Stimulated activated CD4-positive, alpha-beta T cell treated with anti-CD3 and anti-CD28 coated beads, Interleukin-12 subunit alpha, Interleukin-12 subunit beta, amount 100 ng/mL, for 4 hours (primary cell): Measurements from ENCODE around the gene ODC1.

Experiments used
- DNase-seq: peaks from one replicate; pipeline ENCODE4 v3.0.0-alpha.2; 2020

ODC1 gene

GRCh38 chr2:10397878-10398277 lies 50.2 kb downstream of the ODC1 start:
- no peak for DNase-seq

GRCh38 chr2:10397297-10397875 lies 50.7 kb downstream of the ODC1 start:
- DNase-seq, result no peak

DNA sequence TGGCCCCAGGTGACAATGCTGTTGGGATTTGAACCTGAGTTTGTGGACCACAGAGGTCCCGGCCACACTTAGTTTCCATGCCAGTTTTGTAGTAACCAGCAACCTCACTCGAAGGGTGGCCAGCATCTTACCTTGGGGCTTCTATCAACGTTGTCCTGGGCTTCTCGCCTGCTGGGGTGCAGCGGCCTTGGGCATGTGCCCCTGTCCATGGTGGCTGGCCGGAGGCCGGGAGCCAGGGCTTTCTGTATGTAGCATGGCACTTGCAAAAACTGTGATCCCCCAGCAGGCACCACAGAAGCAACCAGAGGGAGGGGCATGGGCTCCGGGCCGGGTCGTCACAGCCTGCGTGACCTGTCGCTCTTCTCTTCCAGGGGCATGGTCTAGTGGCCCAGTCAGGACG lies 51.7 kb downstream of the ODC1 start:
- DNase-seq, result no peak

- DNase-seq, result no peak
Measured at GRCh38 chr2:10395893-10396292, 52.2 kb downstream of the ODC1 start.

GRCh38 chr2:10393640-10393982 lies 54.5 kb downstream of the ODC1 start:
- DNase-seq, result no peak

GRCh38 chr2:10392951-10393639 lies 55.0 kb downstream of the ODC1 start:
- no peak for DNase-seq

DNA sequence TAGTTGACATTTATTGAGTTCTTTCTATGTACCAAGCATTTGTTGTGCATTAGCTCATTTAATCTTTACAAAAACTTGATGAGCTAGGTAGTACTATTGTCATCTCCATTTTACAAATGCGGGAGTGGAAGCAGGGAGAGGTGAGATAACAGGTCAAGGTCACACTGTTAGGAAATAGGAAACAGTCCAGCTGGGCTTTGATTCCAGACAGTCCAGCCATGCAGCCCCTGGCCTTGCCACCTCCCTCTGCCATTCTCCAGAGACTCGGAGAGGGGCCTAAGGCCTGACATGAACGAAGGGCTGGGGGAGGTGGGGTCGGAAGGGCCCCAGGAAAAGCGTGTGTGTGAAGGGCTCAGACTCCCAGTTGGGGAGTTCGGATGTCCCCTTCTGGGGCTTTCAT lies 55.6 kb downstream of the ODC1 start:
- DNase-seq, result no peak

DNA sequence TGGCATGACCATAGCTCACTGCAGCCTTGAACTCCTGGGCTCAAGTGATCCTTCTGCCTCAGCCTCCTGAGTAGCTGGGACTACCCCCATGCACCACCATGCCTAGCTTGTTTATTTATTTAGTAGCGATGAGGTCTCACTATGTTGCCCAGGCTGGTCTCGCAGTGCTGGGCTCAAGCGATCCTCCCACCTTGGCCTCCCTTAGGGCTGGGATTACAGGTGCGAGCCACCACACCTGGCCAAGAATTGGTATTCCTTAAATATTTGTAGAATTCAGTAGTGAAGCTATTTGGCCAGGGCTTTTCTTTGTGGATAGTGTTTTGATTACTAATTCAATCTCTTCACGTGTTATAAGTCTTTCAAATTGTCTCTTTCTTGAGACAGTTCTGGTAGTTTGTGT lies 56.0 kb downstream of the ODC1 start:
- no peak for DNase-seq

GRCh38 chr2:10390369-10390801 lies 57.7 kb downstream of the ODC1 start:
- DNase-seq, result no peak
